Measurements from ENCODE around the gene PRELP.
A peak's percentile ranks its signal among the peaks of the same experiment; 100 is the strongest.
"Not testable (repeated sequence)": the region's sequence is repeated elsewhere in the genome, so short reads cannot be mapped to it uniquely, and the experiment has no call there.

PRELP gene

DNA sequence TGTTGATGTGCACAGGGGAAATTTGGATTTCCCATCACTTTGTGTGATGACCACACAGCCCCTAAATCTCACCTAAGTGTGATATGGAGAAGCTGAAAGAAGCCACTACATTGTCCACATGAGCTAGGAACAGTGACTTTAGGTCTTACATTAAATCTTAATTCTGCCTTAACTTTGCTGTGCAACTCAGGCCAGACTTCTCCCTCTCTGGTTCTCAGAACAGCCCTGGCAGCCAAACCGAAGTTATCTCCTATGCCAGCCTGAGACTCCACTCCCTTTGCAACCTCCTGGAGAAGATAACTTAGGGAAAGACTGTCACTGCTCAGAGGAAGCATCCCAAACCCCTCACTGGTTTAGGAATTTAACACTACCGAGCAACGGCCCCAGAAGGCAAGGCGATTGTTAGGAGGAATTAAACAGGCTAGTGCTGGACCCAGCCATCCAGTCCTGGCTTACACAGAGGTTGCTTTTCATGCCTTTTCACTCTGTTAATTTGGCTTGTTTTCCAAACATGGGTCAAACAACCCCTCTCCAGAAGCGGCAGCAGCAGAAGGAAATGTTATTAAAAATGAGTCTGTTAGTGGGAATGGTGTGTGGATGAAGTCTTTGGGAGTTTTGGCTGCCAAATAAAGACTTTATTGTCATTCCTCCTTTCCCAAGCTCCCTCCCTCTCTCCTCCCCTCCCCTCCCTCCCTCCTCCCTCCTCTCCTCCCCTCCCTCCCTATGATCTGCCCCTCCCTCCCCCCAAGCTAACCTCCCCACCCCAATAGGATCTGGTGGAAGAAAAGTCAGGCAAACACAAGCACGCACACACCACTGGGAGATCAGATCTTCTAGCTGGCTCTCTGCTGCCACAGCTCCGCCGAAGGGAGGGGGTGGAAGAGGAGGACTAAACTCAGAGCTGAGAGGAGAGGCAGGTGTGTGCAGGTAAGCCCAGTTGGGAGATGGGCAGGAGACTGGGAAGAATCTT is at the start of gene PRELP:
Gene PRELP (plus strand): TSS at position 795 of the 970 bp plus-strand sequence. CDS start 7,379 bp downstream, outside the sequence.
- no peak for DNase-seq

DNA sequence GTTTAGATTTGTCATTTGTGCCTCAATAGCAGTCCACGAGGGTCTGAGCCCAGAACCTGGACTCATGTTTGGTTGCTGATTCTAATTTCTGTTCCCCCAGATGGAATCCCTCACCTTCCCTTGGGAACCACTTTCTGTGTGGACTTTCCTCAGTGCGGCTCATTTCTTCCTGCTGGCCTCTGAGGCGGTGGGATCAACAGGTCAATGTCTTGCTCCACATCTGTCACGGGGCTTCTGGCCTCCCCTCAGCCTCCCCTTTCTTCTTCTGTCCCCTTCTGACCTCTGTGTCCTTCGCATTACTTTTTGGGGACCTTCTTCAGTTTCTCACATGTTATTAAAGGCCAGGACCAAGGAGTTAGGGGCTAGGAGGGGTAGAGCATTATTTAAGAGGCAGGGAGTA is 49.2 kb upstream of the PRELP start:
- no peak for DNase-seq

DNA sequence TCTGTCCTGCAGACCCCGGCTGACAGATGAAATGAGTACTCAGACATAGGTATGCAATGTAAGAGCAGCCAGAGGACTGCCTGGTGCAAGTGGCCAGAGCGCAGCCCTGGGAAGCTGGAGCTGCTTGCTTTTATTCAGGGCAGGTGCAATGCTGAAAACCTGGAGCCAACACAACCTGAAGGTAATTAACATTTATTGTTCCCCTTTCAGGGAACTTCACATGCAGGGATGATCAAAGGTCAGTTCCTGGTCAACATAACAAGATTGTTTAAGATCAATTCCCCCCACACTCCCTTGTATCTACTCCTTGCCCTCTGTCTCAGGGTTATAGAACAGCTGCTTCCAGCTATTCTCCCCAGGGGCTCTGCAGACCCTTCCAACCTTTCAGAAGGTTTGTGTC is 48.7 kb upstream of the PRELP start:
- no peak for DNase-seq

DNA sequence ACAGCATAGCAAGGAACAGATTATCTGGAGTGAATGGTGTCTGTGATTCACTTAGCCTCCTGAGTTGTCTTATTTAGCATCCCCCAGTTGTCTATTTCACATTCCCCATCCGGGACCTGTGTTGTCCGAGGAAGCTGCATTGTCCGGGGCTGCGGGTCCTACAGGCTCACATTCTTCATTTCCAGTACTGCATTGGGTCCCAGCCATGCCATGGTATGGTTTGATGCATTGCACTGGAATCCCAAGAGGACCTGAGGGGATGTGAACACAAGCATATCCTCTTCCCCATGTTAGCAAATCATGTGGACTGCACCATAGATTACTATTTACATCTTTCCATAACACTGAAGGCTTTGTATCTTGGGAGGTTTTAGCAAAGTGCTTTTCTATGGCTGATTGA is 48.2 kb upstream of the PRELP start:
- no peak for DNase-seq

DNA sequence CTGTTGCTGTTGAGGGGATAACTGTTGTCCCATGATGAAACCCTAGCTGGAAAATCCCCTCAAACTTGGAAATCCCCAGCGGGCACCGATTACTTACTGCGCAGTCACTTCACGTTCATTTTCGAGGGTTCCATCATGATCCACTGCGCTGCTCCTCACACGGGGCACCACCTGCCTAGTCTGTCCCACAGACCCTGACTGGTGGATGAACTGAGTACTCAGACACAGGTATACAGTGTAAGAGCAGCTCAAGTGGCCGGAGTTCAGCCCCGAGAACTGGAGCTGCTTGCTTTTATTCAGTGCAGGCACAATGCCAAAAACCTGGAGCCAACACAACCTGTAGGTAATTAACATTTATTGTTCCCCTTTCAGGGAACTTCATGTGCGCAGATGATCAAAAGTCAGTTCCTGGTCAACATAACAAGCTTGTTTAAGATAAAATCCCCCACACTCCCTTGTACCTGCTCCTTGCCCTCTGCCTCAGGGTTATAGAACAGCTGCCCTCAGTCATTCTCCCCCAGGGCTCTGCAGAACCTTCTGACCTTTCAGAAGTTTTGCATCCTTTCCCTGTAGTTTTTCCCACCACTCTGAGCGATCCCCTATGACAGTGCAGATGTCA is 46.5 kb upstream of the PRELP start:
- no peak for DNase-seq

DNA sequence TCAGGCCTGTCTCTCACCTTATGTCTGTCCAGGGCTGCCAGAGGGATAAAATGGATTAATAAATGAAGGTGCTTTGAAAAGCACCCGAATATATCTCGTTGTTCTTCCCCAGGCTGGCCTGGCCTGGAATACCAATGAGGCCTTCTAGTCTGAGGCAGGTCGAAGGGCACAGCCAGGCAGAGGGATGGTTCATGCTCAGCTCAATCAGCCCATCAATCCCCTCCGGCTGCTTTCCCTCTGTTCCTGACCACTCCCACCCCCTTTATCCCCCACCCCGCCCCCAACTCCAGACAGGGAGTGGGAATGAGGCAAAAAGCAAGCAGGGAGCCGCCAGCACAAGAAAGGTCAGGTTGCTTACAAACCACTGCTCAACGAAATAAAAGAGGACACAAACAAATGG is 40.0 kb upstream of the PRELP start:
- no peak for DNase-seq

DNA sequence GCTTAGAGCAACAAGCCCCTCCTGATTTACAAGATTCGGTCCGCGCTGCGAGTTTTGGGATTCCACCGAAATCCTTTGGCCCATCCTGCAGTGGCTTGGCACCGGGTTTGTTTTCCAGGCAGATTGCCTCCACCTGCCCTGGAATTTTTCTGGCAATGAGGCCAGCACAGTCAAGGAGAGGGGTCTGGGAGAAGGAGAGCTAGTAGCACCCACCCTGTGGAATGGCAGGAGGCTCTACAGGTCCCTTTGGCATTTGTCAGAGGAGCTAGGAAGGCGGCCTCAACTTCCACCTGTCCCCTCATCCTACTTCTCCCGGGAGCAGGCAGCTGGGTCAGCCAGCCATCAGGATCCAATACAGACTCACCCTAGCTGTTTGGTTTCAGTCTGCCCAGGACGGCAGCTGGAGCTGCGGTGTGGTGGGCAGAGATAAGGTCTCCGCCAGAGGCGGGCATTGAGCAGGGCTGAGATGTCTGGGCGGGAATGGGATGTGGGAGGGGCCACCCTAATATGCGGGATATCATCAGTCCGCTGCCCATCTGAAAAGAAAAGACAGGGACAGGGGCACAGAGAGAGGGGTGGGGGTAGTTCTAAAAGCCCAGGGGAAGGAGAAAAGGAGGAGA is 37.8 kb upstream of the PRELP start:
- DNase-seq: no peak

DNA sequence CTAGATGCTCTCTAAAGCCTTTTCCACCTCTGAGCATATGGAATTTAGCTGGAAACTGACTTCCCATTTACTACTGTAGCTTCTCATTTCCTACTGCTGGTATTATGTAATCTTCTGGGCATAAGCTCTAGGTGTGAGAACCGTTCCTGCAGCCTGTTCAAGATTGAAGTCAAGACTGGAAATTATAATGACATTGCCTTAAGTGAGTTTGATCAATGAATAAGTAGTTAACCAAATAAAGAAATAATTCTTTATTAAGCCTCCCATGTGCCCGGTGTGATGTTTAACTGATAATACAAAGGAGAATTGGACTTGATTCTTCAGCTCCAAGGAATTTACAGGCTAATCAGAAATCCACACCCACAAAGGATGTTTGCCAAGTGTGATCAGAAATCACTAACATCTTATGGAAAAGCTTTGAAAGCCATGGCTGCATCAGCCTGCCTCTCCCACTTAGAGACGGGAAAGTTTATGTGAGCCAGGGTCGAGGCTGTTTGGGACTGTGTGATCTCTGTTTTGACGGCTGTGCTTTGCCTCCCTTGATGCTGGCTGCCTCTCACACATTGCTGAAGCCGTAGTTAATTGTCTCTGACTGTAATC is 36.4 kb upstream of the PRELP start:
- no peak for DNase-seq

DNA sequence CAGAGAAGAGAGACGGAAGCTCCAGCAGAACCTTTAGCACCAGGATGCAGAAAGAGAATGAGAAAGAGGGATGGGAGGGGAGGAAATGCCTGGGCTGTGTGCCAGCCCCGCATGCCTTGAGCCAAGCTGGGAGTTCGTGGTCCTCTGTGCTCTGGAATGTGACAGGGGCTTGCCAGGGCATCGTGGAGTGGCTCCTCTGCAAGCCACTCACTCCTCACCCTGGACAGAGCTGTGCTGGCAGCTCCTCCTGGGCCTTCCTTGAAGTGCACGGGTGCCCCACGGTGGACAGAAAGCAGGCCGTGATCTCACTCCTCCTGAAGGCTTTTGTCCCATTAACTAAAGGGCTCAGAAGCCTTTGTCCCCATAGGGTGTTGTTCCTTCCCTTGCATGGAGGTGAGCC is 34.8 kb upstream of the PRELP start:
- peak; percentile 41 for DNase-seq

DNA sequence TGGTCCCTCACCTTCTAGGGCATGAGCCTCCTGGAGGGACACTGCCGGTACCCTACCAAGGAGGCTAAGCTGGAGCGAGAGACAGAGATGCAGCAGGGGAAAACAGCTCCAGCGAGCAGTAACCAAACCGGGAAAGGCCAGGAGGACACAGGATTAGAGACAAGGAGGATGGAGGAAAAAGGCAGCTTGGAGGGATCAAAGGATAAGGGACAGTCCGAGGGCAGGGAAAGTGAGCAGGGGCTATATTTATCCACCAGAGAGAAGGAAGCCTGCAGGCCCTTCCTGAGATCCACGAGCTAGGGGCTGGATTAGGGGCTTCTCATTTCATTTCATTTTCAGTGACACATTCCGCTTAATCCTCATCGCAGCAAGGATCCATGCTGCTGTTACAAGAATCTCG is 33.8 kb upstream of the PRELP start:
- no peak for DNase-seq

DNA sequence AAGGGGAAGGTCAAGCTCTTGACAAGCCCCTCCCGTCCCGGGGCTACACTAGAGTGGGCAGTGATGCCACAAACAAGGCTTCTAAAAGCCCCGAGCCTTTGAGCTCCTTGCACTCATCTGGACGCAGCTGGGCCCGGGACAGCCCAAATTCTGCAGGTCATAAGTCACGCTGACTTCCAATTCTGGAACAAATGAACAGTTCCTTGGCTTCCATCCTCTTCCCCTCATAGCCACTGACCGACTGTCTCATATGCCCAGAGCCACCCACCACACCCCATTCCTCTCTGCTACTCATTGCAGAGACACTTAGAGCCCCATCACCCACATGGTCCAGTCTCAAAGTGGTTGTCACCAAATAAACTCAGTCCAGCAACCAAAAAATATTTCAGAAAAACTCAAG is 32.8 kb upstream of the PRELP start:
- DNase-seq: no peak

DNA sequence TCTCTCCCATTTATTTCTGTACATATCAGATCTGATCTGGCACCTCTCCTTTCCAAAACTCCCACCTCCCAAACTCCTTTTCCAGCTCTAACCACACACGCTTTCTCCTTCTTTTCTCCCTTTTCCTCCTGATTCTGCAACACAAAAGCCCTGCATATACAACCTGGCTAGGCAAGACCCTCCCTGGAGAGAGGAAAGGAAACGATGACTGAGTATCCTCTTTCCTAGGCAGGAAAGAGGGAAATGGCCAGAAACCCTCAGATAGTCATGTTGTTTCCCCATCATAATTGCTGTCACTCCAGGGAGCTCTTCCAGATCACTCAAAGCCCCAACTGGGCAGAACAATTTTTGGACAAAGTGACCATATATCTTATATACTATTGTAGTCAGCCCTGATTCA is 32.3 kb upstream of the PRELP start:
- DNase-seq: no peak

DNA sequence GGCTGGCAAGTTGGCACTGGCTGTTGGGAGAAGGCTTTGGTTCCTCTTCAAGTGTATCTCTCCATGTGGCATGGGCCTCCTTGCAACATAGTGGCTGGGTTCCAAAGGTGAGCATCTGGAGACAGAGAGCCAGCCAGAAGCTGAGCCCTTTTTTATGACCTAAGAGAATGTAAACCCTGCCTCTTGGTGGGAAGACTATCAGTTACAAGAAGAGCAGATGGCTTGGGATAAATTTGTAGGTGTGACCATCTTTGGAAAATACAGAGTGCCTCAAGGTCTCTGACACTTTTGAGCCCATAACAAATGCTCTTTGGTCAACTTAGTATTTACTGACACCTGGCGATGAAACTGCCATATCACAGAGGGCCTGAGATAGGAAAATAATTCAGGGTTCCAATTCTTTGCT is 31.4 kb upstream of the PRELP start:
- DNase-seq: no peak

DNA sequence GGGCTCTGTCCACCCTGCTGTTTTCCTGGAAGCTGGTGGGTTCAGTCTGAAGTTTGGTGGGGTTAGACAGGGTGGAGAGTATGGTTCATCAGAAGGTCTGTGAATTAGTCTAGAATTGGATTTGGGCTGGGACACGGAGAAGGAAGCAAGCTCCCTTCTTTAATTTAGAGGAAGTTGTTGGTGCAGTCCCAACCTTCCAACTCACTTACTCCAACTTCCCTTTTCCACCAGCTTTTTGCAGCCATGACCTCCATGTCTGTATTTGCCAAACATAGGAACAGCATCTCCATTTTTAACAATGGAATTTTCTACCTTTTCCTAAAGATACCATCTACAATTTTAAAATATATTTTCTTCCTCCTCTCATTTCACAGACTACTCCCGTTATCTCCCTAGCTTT is 28.5 kb upstream of the PRELP start:
- no peak for DNase-seq

DNA sequence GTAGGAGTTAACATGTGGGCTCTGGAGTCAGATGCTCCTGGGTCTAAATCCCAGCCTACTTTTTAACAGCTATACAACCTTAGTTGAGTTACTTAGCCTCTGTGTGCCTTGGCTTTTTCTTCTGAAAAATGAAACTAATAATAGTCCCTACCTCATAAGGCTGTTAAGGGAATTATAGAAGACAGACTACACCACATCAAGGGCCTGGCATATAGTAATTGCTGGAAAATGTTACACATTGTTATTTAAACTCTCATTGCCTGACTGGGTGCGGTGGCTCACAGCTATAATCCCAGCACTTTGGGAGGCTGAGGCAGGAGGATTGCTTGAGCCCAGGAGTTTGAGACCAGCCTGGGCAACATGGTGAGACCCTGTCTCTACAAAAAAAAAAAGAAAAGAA is 28.0 kb upstream of the PRELP start:
- DNase-seq: not testable (repeated sequence)

DNA sequence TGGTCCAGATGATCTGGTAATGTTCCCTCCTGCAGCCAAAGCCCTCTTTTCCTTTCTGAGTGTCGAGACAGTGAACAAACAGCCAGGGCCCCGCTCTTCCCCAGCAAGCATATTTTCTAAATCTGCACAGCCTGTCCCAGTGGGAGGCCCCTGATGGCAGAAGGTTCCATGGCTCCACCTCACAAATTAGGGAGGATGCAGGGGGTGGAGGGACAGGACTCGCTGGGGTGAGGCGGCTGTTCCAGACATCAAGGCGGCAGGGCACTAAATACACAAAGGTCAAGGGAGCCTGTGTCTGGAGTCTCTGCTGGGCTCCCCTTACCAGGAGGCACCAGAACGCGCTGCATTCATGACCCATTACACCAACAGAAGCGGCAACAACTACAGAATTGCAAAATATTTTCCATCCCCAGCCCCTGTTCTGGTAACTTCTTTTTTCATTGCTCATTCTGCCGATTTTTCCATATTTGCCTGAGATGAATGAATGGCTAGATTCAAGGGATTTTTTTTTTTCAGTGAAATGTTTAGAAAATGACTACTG is 27.0 kb upstream of the PRELP start:
- no peak for DNase-seq

DNA sequence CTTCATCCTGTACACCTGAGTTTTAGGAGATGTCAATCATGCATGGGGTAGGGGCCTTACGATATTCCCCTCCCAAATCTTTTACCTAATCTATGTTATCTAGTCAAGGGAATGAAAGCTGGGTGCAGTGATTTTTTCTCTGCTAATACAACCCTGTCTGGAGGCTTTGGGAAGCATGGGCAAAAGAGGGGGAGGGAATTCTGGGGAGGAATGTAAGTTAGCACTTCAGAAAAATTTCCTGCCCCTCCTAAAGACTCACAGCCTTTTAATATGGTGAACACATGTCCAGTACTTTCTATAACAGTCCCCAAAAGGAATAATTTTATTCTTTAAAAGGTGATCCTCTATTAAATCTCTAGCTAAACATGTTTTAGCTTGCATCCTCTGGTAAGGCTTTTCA is 25.6 kb upstream of the PRELP start:
- DNase-seq: no peak

DNA sequence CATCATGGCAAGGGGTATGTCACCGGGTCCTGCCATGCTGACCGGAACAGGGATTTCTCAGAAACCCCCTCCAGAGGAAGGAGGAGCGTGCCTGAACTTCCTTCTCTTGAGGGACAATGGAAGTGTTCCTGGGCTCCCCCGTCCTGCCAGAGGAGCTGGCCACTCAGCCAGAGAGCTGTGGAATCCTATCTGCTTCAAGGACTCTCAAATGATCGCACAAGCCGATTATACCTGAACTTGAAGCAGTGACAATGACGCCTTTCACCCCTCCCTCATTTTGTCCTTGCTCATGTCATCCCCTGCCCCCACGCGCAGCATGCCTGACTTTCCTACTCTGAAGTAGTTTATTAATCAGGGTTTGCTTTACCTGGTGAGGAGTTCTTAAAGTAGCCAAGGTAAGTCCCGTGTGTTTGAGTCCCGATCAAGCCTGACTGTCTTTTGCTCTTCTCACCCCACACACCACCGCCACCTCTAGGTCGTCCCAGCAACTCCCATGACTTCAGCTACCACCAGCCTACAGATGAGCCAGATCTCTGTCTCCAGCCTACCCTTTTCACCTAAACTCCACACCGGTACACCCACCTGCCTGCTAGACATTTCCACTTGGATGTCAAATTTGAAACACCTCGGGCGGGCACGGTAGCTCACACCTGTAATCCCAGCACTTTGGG is 25.0 kb upstream of the PRELP start:
- no peak for DNase-seq

DNA sequence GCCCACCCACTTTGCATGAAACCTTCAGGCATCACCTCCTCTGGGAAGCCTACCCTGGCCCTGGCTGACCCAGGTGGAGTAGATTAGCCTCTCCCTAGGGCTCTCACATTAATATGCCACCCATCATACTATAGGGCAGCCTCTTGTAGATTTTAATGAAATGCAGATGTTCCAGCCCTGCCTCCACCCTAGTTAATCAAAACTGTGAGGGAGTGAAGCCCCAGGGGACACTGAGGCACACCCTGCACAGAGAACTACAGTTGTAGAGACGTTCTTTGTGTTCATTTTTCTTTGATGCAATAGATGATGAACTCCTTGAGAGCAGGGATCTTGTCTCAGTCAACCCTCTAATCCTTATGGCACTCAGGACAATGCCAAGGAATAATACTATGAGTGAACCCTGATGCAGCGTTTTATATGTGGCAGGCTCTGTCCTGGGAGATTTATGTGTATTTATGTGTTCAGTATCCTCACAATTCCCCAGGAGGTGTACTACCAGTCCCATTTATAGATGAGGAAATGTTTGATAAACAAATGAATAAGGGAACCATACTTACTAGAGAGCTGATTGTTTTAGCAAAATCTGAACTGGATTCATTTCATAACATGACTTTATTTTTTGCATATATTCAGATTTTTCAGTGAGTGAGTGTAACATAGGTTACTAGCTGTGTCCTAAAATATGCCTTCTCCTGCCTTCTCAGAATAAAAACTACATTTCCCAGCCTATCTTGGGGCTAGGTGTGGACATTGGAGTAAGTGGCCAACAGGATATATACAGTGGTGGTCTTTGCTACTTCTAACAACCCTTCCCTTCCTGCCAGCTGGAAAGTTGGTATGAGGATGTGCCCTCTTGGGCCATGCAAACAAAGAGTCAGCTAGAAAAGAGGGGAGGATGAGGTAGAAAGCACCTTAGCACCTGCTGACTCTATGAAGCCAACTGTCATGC is 23.5 kb upstream of the PRELP start:
- DNase-seq: no peak

DNA sequence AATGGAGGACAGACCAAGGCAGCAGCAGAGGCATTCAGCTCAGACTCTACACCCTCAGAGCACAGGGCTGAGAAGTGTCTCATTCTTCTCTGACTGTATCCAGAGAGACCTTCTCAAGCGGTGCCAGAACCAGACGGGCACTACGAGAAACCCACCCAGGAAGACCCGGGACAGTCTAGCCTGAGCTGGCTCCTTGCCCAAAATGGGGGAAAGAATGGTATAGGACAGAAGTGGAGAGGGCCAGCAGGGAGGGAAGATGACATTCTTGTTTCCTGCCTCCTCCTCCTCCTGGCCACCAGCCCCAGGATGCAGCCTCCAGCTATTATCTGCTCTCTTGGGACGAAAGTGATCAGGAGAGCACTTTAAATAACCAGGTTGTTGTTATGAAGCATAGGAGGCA is 22.6 kb upstream of the PRELP start:
- no peak for DNase-seq

DNA sequence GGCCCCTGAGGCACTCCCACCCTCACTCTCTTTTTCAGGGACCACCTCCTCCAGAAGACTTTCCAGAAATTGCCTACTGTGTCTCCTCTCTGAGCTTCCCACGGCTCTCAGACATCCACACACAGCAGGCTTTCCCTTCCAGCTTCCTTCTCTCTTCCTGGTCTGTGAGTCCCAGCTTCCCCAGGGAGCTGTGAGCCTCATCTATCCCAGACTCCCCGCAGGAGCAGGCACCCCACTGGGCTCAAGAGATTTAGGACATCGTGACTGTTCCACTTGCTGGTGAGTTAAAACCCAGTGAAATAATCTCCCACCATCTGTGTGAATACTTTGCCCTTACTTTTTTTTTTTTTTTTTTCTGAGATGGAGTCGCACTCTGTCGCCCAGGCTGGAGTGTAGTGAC is 22.0 kb upstream of the PRELP start:
- no peak for DNase-seq
